Measurements from ENCODE around the gene FZD2.

DNA sequence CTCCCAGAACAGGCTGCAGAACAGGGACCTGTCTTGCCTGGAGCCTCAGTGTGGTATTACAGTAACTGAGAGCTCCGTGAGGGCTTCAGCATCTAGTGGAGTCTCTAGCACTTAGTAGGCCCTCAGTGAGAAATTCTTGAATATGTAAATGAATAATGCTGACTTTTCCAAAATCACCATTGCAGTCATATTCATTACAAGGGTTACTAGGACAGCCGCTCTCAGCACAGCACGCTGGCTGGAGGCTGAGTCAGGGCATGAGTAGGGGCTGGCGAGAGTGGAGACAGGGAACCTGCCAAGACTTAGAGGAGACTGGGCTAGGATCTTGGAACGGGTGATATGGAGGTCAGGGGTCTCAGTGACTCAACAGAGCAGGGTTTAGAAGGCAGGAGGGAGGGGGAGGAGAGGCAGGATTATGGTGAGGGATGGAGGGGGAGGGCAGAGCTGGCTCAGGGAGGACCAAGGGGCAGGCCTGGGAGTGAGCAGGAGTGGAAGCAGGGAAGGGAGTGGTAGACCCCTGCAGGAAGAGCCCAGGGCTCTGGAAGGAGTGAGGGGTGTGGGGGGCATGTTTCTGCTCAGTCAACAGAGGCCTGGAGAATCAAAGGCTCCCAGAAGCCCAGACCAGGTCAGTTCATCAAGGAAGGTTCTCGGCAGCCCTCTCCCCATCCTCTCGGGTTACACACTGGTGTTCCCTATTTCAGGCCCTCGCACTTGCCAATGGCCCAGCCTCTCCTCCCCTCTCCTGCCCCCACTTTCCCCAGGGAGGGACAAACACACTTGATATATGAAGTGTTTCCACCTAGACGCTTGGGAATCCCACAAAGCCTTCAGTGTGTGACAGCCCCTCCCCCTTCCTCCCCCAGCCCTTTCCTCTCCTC, 42.3 kb downstream of the FZD2 start:
- TF ChIP-seq, protein P1, sequence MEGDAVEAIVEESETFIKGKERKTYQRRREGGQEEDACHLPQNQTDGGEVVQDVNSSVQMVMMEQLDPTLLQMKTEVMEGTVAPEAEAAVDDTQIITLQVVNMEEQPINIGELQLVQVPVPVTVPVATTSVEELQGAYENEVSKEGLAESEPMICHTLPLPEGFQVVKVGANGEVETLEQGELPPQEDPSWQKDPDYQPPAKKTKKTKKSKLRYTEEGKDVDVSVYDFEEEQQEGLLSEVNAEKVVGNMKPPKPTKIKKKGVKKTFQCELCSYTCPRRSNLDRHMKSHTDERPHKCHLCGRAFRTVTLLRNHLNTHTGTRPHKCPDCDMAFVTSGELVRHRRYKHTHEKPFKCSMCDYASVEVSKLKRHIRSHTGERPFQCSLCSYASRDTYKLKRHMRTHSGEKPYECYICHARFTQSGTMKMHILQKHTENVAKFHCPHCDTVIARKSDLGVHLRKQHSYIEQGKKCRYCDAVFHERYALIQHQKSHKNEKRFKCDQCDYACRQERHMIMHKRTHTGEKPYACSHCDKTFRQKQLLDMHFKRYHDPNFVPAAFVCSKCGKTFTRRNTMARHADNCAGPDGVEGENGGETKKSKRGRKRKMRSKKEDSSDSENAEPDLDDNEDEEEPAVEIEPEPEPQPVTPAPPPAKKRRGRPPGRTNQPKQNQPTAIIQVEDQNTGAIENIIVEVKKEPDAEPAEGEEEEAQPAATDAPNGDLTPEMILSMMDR (IDR thresholded peaks at IDR 0.05) = no peak
- TF ChIP-seq POLR2A (IDR thresholded peaks at IDR 0.05) = no peak
- TF ChIP-seq POLR2AphosphoS5 (IDR thresholded peaks at IDR 0.05) = no peak
- no peak for TF ChIP-seq EP300 (IDR thresholded peaks at IDR 0.05)
